HG03469 (cell line): ENCODE measurements around the gene EMID1.

Experiments
- ATAC-seq: cut with Tn5 transposase; IDR thresholded peaks from one replicate; pipeline ENCODE4 v1.9.1; 2021; ENCODE audit warnings: mild to moderate bottlenecking, moderate library complexity, moderate number of reproducible peaks; ENCODE audit not compliant: unreplicated experiment

The EMID1 gene

DNA sequence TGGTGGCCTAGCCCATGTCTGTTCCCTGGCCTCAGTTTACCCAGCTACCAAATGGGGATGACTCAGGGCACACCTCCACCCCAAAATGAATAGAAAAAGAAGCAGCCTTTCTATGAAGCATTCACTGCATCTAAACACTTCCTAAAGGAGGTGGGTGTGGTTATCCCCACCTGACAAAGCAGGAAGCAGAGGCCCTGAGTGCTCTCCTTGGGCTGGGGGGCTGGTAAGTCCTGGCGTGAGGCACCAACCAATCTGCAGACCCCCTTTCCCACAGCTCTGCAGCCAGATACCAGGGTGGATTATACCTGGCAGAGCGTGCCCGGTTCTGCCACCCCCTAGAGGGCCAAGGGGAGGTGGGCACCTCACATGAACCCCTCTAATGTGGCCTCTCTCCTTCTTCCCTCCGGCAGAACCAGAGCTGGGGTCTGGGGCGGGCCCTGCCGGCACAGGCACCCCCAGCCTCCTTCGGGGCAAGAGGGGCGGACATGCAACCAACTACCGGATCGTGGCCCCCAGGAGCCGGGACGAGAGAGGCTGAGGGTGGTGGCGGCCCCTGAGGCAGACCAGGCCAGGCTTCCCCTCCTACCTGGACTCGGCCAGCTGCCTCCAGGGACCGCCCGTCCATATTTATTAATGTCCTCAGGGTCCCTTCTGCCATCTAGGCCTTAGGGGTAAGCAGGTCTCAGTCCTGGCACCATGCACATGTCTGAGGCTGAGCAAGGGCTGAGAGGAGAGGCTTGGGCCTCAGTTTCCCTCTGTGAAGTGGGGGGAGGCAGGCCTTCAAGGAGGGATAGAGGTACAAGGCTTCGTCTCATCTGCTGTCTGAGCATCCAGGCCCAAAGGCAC lies 52.9 kb downstream of the EMID1 start:
- ATAC-seq, result no peak

DNA sequence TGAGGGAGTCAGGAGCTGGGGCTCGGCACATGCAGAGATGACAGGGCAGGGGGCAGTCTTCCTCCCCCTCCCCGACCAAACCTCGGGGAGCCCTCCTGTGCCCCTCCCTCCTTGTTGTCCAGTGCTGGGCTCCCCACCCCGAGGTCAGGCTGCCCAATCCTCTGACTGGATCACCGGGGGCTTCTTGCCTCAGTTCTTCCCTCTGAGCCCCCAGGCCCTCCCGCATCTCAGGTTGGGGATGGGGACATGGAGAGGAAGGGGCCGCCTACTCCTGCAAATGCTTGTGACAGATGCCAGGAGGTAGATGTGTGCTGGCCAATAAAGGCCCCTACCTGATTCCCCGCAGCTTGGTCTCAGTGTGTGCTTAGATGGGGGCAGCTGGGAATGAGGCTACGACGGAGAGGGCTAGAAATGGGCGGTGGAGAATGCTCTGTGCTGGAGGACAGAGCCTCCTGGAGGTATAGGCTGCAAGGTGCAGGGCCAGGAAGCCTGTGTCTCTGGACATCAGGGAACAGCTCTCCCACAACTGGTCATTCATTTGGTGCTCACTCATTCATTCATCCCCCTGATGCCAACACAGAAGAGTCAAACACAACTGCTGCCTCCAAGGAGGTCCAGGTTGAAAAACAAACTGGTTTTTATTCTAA lies 53.7 kb downstream of the EMID1 start:
- ATAC-seq, result no peak

DNA sequence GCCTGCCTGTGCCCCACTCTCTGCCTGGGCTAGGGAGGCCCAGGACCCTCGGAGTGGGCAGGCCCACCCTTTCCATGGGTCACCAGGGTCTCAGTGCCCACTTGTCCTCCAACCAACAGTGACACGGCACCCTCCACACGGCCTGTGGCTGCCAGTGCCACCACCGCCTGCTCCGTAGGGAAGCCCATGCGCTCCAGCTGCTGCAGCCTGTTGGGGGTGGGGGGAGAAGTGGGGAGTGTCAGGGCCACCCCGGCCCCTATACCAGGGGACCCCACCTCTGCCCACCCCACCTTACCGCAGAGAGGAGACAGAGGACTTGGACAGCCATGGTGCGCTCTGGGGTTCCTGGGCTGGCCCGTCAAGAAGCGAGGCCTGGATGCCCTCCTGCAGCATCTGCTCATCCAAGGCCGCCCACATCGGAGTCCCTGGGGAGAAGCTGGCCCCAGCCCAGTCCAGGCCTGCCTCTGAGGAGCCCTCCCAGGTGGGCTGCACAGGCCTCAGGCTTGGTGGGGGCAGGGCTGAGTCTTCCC lies 54.4 kb downstream of the EMID1 start:
- no peak for ATAC-seq

DNA sequence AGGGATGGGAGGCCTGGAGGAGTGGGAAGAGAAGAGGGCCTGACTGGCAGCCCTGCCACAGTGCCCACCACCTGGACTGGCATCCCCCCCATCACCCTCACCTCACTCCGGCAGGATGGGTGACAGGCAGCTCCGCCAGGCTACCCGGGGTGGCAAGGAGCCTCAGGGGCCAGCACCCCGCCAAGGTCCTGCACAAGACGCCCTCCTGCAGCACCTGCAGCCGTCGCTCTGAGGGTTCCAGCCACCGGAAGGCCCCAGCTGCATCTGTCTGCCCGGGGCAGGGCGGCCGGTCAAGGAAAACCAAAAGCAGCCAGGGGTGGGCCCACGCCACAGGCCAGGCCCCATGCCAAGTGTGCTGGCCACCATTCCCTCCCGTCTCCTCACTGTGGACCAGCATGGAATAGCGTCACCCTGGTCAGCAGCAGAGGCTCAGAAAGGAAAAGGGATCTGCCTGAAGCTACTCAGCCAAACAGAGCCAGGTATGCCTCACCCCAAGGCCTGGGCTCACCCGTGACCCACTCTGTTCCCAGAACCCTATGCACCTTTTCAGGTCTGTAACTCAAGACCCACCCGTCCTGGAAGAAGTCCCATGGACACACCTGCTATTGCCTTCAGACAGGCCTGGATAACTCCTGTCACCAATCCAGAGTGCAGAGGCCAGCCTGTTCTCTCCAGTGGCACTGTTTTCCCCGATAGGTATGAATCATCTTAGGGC lies 55.1 kb downstream of the EMID1 start:
- no peak for ATAC-seq

DNA sequence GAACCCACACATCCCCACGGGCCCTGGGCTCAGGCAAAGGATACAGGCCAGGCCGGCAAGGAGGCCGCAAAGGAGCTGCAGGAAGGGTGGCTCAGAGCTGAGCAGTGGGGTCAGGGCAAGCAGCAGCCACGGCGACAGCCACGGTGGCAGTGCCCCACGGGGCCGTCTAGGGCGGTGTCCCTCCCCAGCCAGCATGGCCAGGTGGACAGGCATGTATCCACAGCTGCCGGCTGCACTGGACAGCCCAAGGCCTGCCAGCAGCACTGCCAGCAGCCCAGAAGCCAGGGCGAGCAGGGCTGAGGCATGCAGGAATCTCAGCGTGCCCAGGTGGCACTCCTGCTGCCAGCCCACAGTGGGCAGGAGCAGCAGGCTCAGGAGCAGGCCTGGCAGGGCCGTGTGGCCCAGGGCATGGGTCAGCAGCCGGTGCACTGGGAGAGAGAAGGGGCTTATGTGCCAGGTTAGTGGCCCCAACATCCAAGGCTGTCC lies 58.1 kb downstream of the EMID1 start:
- ATAC-seq, result no peak

DNA sequence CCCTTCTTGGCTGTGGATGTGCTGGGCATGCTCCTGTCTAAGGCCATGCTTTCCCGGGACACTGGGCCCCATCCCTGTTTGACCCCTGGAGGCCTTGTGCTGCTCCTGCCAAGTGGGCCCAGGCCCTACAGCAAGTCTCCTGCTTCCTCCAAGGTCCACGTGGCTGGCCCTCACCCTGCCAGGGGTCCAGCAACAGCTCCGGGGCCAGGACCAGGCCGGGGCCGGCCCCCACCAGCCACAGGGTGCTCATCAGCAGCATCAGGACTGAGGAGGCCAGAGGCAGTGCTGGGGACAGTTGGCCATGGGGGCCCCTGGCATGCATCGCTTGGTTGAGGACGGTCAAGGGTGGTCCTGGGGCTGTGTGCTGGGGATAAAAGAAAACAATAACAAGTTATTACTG lies 59.6 kb downstream of the EMID1 start:
- no peak for ATAC-seq

DNA sequence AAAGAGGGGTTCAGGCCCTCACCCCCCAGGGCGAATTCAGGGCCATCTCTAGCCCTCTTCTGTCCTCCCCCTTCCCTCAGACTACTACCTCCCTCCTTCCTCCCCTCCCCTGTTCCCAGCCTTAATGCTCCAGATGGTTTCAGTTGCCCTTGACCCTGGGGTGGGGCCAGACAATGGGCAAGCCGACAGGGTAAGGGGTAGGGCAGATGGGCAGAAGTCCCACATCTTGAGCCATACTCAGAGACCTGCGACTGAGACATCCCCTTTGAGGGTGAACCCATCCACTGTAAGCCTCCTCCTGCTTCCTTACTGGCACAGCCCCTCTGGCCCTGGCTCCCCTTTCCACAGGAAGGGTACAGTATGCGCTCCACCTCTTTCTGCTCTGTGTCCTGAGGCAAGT lies 60.2 kb downstream of the EMID1 start:
- ATAC-seq, result no peak

DNA sequence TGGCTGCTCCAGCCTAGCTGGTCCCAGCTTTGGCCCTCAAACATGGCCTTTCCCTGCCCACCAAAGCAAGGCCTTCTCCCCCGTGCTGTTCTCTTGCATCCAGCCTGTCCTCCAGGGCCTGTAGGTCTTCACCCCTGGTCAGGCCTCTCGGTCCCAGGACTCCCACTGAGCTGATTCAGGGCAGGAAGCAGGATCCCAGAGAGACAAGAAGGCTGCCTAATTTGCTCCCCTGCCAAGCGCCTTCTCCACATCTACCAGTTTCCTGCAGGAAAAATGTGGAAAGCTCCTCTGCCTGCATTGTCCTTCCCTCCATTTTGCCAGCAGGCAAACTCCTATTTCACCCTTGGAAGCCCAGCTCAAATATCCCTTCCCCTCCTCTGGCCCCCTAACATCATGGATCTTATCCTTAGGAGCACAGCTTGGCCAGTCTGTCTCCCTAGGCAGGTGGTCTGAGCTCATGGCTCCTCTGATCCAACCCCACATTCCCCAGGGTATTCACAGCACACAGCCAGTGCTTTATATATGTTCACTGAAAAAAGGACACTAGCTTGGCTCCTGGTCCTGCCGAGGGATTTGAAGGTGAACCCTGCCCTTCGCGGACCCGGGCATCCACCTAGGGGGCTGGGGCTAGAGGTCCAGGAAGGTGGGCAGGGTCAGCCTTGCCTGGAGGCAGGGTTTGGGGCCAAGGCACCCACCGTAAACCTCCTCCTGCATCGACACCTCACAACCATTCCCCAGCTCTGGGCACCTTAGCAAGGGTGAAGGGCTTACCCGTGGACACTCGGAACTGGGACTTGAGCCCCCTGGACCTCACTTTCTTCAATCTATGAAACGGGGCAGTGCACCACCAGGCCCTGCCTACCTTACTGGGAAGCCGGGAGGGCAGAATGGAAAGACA lies 61.1 kb downstream of the EMID1 start:
- no peak for ATAC-seq

DNA sequence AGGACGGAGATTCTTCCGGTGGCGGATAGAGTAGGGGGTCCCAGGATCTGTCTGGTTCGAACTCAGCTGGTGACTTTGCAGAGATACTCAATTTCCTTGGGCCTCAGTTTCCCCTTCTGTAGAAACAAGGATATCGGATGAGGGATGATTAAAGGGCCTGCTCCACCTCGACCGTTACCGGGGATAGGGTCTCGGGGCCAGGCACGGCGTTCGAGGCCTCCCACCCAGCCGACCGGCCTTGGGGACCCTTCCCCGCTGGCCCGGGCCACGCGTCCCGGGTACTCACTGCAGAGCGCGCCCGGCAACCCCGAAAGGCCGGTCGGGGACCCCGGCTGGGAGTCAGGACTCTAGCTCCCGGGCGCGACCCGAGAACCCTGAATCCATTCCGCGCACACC lies 61.8 kb downstream of the EMID1 start:
- peak; percentile 8 for ATAC-seq

DNA sequence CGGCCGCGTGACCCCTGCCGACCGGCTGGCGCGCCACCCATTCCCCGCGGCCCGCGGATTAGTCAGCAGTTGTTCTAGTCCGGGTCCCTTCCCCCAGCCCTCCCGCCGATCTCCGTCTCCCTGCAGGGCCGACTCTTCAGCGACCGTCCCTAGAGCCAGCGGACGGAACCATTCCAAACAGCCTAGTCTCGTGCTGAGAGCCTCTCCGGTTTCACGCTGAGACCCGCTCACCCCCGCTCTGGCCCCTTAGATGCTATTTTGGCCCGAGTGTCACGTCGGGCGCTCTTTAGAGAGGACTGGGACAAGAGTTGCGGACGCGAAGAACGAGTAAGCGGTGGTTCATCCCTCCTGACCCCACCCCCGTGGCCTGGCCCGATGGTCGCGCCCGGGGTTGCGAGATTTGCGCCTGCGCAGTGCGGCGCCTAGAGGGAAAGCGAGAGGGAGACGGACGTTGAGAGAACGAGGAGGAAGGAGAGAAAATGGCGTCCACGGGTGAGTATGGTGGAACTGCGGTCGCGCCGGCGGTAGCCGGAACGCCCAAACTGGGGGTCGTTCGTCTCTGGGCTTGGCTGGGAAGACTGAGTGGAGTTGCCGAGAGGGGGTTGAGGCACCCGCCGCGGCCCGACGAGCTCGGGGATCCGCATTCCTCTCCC lies 62.3 kb downstream of the EMID1 start, which contains the start of the genes EWSR1 and RHBDD3:
EWSR1 (plus strand) TSS at position 411 of the 653 bp plus-strand sequence; CDS start at position 480, 69 bp downstream.
RHBDD3 (minus strand) TSS at position 124 of the 653 bp plus-strand sequence. CDS start 2,355 bp downstream, outside the sequence.
- peak; percentile 52 for ATAC-seq

DNA sequence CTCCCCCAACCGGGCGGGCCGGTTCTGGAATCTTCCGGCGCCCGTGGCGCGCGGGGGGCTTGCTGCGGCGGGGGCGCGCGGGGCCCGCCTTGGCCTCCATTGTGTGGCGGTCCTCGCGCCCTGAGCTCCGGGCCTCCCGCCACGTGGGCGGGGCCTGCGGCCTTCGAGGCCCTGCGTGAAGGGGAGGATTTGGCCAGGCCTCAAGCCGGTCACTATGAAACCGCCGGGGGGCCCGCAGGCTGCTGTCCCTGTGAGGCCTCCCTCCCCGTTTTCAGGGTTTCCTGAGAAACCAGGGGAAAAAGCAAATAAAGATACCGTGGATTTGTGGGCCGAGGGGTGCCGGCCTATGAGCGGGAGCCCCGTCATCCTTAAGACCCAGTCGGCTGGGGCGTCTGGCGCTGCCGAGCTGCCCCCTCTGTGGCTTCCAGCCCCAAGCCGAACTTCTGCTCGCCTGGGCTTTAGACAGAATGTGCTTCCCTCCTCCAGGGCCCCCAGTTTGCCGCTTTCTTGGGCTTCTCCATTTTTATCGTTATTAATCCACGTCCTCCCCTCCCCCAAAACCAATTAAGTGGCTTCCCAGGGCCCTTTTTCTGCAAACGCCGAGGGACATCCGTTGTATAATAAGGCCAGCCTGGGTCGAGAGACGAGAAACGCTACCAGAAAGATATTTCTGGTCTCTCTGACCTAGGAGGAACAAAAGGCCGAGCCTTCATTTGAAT lies 63.0 kb downstream of the EMID1 start:
- ATAC-seq, result peak; percentile 13

DNA sequence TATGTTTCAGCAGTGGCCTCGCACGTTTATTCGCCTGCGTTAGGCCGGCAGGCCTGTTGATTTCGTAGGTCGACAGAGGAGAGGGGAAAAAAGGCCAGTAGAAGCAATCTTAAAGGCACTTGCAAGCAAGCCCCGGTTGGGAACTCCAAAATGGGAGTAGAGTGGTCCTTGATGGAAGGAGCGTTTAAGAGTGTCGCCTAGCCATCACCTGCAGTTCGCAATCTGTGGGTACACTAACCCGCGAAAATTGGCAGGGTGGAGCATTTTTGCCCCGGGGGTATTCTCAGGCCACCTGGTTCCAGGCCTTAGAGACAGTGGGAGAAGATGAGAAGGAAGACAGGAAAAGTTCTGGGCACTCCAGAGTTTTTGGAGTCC lies 63.5 kb downstream of the EMID1 start:
- no peak for ATAC-seq

DNA sequence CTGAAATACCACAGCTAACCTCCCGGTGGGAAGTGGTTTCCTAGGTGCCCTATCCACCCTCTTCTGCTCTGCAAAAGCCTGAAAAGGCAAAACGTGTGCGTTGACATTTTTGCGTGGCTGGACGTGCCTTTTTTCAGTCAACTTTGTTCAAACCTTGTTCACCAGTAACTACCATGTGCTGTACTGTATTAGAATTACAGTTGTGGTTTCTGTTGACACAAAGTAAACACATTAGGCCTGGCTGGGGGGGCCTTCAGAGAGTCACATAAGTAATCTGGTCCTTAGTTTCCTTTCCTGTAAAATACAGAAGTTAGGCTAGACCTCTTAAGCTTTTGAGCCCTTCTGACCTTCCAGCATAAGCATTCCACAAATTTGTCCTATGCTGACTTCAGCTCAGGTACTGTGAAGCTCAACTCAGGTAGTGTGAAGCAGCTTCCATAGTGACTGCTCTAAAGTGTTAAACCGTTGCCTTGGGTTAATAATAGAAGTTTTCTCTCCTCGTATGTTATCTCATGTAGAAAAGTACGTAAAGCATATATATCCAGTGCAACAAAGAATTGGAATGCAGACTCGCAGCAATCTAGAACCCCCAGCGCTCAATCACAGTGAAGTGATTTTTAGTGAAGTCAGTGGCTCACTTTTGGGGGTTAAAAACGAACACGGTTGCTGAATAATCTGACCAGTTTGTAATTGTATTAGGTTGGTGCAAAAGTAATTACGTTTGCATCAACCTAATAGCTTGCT lies 64.2 kb downstream of the EMID1 start:
- no peak for ATAC-seq

DNA sequence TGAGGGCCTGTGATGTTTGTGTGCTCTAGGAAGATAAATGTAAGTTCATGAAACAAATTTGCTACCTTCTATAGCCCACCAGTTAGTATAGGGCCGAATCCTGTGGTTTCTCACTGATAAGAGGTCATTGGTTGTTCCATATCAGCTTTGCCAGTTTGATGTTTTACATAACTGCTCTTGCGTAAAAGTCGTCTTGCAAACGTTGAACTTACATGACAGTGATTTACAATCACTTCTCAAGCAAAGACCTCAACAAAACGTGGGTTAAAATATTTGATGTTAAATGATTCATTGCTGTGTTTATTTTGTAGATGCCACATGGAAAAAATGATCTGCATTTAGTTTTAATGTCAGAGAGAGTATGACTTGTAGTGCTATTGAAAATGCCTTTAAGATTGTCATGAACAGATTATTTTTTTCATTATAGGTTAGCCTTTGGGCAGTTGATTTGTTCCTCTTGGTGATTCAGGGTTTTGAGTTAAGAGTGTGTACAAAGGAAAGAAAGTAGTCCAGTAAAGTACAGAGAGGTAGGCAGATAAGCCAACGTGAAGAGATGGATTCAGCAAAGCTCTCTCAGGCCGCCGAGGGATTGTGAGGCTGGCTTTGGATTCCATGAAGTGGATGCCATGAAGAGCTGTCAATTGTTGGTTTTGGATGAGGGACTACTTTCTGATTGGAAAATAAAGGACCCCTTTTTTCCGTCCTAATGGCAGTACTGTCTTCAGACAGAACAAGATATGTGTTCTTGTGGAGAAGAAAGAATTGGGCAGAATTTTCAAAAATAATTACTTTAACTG lies 65.0 kb downstream of the EMID1 start:
- no peak for ATAC-seq

DNA sequence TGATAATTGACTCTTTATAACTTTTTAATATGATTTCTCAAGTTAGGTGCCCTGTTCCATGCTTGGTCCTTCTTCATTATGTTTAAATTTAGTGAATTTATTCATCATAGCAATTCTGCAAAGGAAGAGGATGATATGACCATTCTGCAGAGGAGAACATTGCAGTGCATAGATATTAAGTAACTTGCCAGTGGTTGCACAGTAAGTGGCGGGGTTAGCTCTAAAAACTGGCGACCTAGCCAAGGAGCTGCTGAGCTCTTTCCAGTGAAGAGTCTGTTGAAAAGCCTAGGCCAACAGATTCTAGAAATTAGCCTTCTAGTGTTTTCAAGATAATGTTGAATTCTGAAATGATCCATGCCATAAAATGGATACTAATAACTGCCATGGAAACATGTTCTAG lies 66.9 kb downstream of the EMID1 start:
- no peak for ATAC-seq

DNA sequence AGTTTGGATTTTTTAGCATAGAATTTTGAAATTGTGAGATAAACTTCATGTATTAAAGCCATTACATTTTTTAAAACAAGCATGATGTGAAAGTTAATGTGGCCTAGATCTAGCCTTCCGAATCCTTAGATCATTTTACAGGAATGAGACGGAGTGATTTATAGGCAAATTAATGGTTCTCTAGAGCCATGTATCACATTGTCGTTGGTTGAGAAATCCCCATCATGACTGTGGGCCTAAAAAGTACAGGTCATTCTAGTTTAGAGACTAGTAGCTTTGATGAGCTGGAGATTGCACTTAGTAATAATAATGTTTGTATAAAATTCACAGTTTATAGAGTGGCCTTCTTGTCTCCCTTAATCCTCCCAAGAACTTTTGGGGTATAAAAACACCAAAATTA lies 69.5 kb downstream of the EMID1 start:
- ATAC-seq, result no peak

DNA sequence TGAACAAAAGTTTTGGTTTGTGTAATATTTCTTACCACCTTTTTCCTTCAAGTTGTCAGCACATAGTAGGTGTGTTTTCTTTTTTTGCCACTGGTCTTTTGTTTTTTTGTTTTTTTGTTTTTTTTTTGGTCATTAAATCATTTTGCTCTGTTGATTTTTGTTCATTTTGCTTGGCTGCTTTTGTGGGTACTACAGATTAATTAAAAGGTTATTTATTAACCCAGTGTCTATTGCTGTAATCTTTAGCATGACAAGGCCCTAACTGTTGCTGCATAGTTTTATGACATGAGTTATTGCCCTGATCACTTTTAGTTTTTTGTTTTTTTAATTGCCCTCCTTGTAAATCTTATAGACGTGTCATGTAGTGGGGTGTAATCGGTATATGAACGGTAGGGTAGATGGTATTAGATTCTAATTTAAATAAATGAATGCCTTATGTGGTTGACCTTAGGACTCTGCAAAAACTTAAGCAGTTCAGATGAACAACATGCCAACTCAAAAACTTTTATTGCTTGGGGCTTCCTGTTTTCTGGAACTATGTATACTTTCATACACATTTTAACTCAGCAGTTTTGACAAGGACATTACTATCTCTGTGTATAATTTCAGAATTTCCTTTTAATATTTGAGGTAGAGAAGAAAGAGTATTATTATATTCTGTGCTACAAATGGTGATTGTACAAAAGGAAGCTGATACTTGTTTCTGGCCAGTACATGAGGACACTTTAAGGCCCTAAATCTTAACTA lies 70.3 kb downstream of the EMID1 start:
- no peak for ATAC-seq
